Measurements from ENCODE around the gene MTMR8. TPM values are rescaled to one million over a fixed set of nuclear protein-coding genes. Genes with fewer than 3 reads are reported as not detected.
"Not testable (repeated sequence)": the region's sequence is repeated elsewhere in the genome, so short reads cannot be mapped to it uniquely, and the experiment has no call there.

Gene MTMR8
- total RNA-seq (2014; rRNA removed; shearing (Covaris generic)), result not detected in 2 replicates

DNA sequence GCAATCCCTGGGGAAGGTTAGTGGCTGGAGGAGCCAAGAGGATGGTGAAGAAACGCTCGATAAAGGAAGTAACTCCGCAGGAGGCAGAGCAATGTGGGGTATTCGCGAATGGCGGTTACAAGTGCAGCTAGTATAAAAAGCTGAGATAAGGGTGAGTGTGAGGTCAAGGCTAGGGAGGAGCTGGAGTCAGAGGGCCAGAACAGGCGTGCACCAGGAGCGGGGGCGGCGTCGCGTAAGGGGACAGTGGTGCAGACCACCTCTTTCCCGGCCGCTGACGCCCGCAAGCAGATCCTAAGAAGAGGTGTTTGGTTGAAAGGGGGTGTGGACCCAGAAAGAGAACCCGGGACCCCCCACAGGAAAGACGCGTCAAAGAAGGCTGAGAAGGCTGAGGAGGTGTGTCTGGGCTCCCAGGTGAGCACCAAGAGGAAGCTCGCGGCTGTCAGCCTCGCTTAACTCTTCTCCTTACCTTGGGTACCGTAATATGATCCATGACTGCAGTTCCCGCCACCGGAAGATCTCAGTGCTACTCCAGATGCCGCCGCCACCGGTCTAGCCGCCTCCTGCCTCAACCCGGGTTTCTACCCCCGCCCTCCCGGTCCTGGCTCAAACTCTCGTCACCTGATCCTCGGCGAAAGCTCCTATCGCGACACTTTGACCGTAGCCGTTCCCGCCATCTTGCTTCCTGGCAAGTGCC is at the start of gene MTMR8:
Gene MTMR8, minus strand, starts transcription at position 579 of the 694 bp plus-strand sequence. Its CDS starts 89 bp downstream, at position 490.
- Histone ChIP-seq H3K9me3 (replicated peaks) (no peaks in the 10 kb centered on the region), H3K4me1 (no peaks in the 10 kb centered on the region), H3K27me3 (no peaks in the 10 kb centered on the region), H3K36me3 (no peaks in the 10 kb centered on the region), H3K4me3 (no peak within 1 kb of the TSS), H3K27ac (no peak within 1 kb of the TSS)
- DNase-seq, result no peak

DNA sequence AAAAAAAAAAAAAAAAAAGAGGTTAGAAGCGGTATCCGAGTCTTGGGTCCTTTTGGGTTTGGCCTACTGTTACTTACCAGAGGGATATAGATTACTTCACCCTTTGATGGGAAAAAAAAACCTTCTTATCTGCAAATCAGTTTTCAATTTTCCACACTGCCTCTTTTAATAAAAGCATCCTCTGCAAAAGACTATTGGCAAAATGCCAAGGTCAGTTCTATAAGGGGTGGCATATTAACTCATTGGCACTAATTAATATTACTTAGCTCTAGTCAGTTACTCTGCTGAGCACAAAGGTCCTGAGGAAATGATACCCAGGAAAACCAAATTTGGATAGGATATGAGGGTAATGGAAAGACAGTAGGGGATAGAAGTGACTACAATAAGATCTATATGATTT is 44.3 kb upstream of the MTMR8 start:
- no peak overlapping the region for H3K4me3 ChIP-seq
- DNase-seq, result no peak
- H3K9me3 ChIP-seq (replicated peaks), result no peaks in the 10 kb centered on the region
- H3K4me1 ChIP-seq, result no peaks in the 10 kb centered on the region
- H3K36me3 ChIP-seq, result no peaks in the 10 kb centered on the region
- no peak overlapping the region for H3K27ac ChIP-seq
- no peaks in the 10 kb centered on the region for H3K27me3 ChIP-seq

DNA sequence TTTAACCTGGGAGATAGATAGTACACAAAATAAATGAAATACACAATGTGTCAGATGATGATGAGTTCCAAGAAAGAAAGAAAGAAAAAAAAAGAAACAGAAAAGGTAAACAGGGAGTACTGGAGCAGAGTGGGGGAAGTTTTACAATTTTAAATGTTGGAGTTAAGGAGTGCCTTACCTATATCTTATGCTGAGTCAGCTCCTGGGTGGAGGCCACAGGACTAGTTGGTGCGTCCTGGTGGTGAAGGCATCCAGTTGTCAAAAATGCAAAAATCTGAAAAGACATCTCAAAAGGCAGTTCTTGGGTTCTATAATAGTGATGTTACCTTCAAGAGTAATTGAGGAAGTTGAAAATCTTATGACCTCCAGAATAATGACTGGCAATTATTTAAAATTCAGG is 42.4 kb upstream of the MTMR8 start:
- no peak overlapping the region for H3K4me3 ChIP-seq

DNA sequence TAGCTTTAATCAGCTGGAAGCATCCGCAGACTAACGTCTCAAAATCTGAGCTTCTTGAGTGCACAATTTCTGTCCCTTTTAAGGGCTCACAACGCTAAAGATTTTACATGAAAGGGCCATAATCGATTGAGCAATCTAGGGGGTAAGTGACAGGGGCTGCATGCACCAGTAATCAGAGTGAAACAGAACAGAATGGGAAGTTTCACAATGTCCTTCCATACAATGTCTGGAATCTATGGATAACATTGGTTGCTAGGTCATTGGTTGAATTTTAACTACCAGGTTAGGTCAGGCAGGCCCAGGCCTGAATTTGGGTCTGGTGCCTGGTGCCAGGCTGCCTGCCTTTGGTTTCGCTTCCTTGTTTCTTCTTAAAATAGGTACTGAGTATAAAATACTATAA is 42.0 kb upstream of the MTMR8 start:
- DNase-seq, result no peak
- H3K9me3 ChIP-seq (replicated peaks), result no peaks in the 10 kb centered on the region
- H3K4me1 ChIP-seq, result no peaks in the 10 kb centered on the region
- no peaks in the 10 kb centered on the region for H3K36me3 ChIP-seq
- no peak overlapping the region for H3K4me3 ChIP-seq
- no peak overlapping the region for H3K27ac ChIP-seq
- H3K27me3 ChIP-seq, result no peaks in the 10 kb centered on the region

More for the DNA sequence above, 42.4 kb upstream of the MTMR8 start:
- no peak for DNase-seq
- no peaks in the 10 kb centered on the region for H3K36me3 ChIP-seq
- H3K4me1 ChIP-seq, result no peaks in the 10 kb centered on the region
- no peaks in the 10 kb centered on the region for H3K9me3 ChIP-seq (replicated peaks)
- no peaks in the 10 kb centered on the region for H3K27me3 ChIP-seq
- no peak overlapping the region for H3K27ac ChIP-seq

- H3K27ac ChIP-seq, result no peak overlapping the region
- no peaks in the 10 kb centered on the region for H3K27me3 ChIP-seq
- H3K4me1 ChIP-seq, result no peaks in the 10 kb centered on the region
- H3K4me3 ChIP-seq, result no peak overlapping the region
- no peaks in the 10 kb centered on the region for H3K9me3 ChIP-seq (replicated peaks)
- no peak for DNase-seq
- no peaks in the 10 kb centered on the region for H3K36me3 ChIP-seq
Observed at GRCh38 chrX:64428371-64428770, 33.1 kb upstream of the MTMR8 start.

DNA sequence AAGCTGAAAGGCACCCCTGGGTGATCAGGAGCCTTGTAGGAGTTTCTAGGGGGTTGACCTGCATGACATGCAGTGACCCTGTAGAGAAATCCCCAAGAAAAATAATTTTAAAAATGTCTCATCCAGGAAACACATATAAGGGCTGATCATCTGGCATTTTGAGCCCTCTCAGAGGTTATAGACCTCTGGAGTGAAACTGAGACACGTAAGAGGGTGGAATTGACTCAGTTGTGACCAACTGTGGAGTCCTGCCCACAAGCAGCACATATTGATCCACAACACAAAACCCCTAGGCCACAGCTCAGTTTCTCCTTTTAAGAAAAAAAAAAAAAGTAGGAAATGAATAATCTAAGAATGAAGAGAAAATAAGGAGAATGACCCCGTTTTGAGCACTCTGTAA is 32.5 kb upstream of the MTMR8 start:
- no peak overlapping the region for H3K27ac ChIP-seq
- H3K4me3 ChIP-seq, result no peak overlapping the region
- no peaks in the 10 kb centered on the region for H3K27me3 ChIP-seq
- DNase-seq, result no peak
- H3K9me3 ChIP-seq (replicated peaks), result no peaks in the 10 kb centered on the region
- H3K36me3 ChIP-seq, result no peaks in the 10 kb centered on the region
- no peaks in the 10 kb centered on the region for H3K4me1 ChIP-seq

DNA sequence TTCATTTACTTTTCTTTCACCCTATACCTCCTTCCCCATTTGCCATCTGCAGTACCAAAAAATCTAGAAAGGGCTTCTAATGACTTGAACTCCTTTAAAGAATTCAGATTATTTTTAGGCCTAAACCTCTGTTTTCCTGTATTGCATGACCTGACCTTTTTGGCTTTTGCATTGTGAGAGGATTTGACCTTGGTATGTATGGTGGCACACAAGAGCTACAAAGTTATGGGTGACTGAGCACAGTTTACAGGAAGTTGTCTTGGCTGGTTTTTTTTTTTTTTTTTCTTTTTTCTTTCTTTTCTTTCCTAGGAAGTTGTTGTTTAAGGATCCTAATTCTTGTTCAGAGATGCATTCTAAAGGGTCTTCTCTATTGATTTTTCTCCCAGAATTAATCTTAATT is 32.0 kb upstream of the MTMR8 start:
- Histone ChIP-seq H3K4me3 (no peak overlapping the region), H3K4me1 (no peaks in the 10 kb centered on the region), H3K36me3 (no peaks in the 10 kb centered on the region), H3K9me3 (replicated peaks) (no peaks in the 10 kb centered on the region), H3K27ac (no peak overlapping the region), H3K27me3 (no peaks in the 10 kb centered on the region)
- DNase-seq, result no peak

- H3K4me3 ChIP-seq; DNase-seq; H3K4me1 ChIP-seq; H3K27ac ChIP-seq; H3K36me3 ChIP-seq; H3K27me3 ChIP-seq; H3K9me3 ChIP-seq (replicated peaks): not testable (repeated sequence)
Observed at GRCh38 chrX:64409730-64410129, 14.5 kb upstream of the MTMR8 start.

- Histone ChIP-seq H3K36me3 (no peaks in the 10 kb centered on the region), H3K9me3 (replicated peaks) (no peaks in the 10 kb centered on the region), H3K27ac (no peak overlapping the region), H3K27me3 (no peaks in the 10 kb centered on the region), H3K4me1 (no peaks in the 10 kb centered on the region), H3K4me3 (no peak overlapping the region)
- DNase-seq, result no peak
Observed at GRCh38 chrX:64398088-64398487, 2.8 kb upstream of the MTMR8 start.

GRCh38 chrX:64395568-64395929 is 297 bp upstream of the MTMR8 start:
- H3K4me1 ChIP-seq, result no peaks in the 10 kb centered on the region
- H3K27ac ChIP-seq, result no peak overlapping the region
- H3K4me3 ChIP-seq, result no peak overlapping the region
- DNase-seq, result no peak
- no peaks in the 10 kb centered on the region for H3K27me3 ChIP-seq
- no peaks in the 10 kb centered on the region for H3K9me3 ChIP-seq (replicated peaks)
- H3K36me3 ChIP-seq, result no peaks in the 10 kb centered on the region

DNA sequence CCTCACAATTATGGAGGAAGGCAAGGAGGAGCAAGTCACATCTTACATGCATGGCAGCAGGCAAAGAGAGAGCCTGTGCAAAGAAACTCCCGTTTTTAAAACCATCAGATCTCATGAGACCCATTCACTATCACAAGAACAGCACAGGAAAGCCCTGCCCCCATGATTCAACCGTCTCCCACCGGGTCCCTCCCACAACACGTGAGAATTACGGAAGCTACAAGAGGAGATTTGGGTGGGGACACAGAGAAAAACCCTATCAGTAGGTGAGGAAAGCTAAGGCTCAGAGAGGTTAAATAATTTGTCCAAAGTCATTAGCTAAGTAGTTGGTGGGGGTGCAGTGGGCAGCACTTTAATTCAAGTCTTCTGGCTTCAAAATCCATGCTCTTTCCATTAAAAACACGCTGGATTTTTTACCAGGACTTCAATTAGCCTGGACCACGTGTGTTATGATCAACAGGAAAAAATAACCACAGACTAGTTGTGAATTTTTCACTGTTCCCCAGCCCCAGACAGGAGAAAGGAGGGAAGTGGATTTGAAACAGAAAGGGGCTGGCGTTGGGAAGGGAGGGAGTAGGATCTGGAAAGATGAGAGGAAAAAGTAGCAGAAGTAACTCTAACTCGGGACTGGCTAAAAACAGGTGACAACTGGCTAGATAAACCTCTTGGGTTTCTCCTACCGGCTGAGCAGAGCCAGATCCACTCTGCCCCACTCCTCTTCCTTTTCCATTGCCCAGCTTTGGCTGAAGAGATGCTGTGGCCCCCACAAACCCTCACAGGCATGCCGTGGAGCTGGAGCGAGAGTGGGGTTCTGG is 986 bp downstream of the MTMR8 start:
- H3K4me1 ChIP-seq, result no peaks in the 10 kb centered on the region
- no peaks in the 10 kb centered on the region for H3K9me3 ChIP-seq (replicated peaks)
- H3K27ac ChIP-seq, result no peak overlapping the region
- H3K4me3 ChIP-seq, result no peak overlapping the region
- H3K27me3 ChIP-seq, result no peaks in the 10 kb centered on the region
- H3K36me3 ChIP-seq, result no peaks in the 10 kb centered on the region
- DNase-seq, result no peak

DNA sequence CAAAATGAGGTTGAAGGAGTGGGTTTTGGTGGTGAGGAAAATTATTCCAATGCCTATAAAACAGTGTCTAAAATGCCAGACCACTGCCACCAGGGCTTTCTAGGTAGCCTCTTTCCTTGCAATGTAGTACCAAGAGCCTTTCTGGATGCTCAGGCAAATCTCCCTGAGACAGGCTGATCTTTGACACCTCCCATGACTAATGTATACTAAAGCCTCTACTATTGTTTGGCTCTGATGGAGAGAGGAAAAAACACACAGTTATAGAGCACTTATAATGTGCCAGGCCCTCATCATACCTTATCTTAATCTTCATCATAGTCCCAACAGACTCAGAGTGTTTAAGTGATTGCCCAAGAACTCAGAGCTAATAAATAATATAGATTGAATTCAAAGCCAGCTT is 5.8 kb downstream of the MTMR8 start:
- Histone ChIP-seq H3K36me3 (no peaks in the 10 kb centered on the region), H3K4me3 (no peak overlapping the region), H3K27me3 (no peaks in the 10 kb centered on the region), H3K9me3 (replicated peaks) (no peaks in the 10 kb centered on the region), H3K27ac (no peak overlapping the region), H3K4me1 (no peaks in the 10 kb centered on the region)
- no peak for DNase-seq

- not testable (repeated sequence) for H3K36me3 ChIP-seq; DNase-seq; H3K27me3 ChIP-seq; H3K4me1 ChIP-seq; H3K9me3 ChIP-seq (replicated peaks); H3K4me3 ChIP-seq; H3K27ac ChIP-seq
Observed at GRCh38 chrX:64380789-64381188, 14.5 kb downstream of the MTMR8 start.

- DNase-seq, result no peak
- Histone ChIP-seq H3K9me3 (replicated peaks) (no peaks in the 10 kb centered on the region), H3K27me3 (no peaks in the 10 kb centered on the region), H3K27ac (no peak overlapping the region), H3K4me1 (no peaks in the 10 kb centered on the region), H3K36me3 (no peaks in the 10 kb centered on the region), H3K4me3 (no peak overlapping the region)
Observed at GRCh38 chrX:64379924-64380323, 15.3 kb downstream of the MTMR8 start.

DNA sequence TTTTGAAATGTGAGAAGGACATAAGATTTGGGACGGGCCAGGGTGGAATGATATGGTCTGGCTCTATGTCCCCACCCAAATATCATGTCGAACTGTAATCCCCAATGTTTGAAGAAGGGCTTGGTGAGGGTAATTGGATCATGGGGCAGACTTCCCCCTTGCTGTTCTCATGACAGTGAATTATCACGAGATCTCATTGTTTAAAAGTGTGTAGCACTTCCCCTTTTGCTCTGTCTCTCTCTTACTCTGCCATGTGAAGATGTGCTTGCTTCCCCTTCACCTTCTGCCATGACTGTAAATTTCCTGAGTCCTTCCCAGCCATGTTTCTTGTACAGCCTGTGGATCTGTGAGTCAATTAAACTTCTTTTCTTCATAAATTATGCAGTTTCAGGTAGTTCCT is 17.5 kb downstream of the MTMR8 start:
- Histone ChIP-seq H3K27ac (no peak overlapping the region), H3K4me1 (no peaks in the 10 kb centered on the region), H3K27me3 (no peaks in the 10 kb centered on the region), H3K4me3 (no peak overlapping the region), H3K9me3 (replicated peaks) (no peaks in the 10 kb centered on the region), H3K36me3 (no peaks in the 10 kb centered on the region)
- no peak for DNase-seq

DNA sequence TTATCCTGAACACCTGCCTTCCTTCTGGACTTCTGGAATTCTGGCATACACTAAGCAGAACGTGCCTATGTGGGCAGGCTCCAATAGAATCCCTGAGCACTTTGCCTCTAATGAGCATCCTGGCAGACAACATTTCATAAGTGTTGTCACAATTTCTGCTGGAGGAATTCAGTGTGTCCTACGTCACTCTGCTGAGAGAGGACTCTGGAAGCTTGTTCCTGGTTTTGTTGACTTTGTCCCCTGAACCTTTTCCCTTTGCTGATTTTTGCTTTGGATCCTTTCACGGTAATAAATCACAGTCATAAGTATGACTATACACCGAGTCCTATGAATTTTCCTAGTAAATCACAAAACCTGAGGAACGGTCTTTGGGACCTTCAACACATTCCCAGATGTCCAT is 43.2 kb downstream of the MTMR8 start:
- Histone ChIP-seq H3K27ac (no peak overlapping the region), H3K9me3 (replicated peaks) (no peaks in the 10 kb centered on the region), H3K36me3 (no peaks in the 10 kb centered on the region), H3K4me3 (no peak overlapping the region), H3K4me1 (no peaks in the 10 kb centered on the region), H3K27me3 (no peaks in the 10 kb centered on the region)
- no peak for DNase-seq

All from SJCRH30 (cell line).